Kidney epithelial cell (primary cell): ENCODE data around the gene VEZF1. TPM values are rescaled to one million over a fixed set of nuclear protein-coding genes. Genes with fewer than 3 reads are reported as not detected.
"Not testable (repeated sequence)": the region's sequence is repeated elsewhere in the genome, so short reads cannot be mapped to it uniquely, and the experiment has no call there.

ENCODE experiments used
- DNase-seq: peaks from one replicate; pipeline ENCODE4 v3.0.0-alpha.2; 2010; ENCODE audit warnings: low read depth
- H3K27me3 ChIP-seq: 2 replicates; pipeline ENCODE4 v1.6.0; 2011; ENCODE audit warnings: low read length; ENCODE audit not compliant: control insufficient read depth, insufficient read depth
- H3K36me3 ChIP-seq: 2 replicates; pipeline ENCODE4 v1.5.1; 2011; ENCODE audit warnings: low read length; ENCODE audit not compliant: control insufficient read depth, insufficient read depth
- H3K4me3 ChIP-seq: 2 replicates; pipeline ENCODE4 v1.5.1; 2011; ENCODE audit warnings: low read depth, mild to moderate bottlenecking, control low read depth, low read length
- CTCF ChIP-seq: IDR thresholded peaks from 2 replicates; pipeline ENCODE4 v1.5.1; 2011; ENCODE audit warnings: mild to moderate bottlenecking, moderate library complexity, low read length, control low read depth, inconsistent platforms; ENCODE audit not compliant: insufficient read depth, poor library complexity, severe bottlenecking
- total RNA-seq: library from RNA; depleted of rRNA; stranded (reverse); fragments of >200 nt; gene quantifications from 2 replicates; pipeline ENCODE4 v1.2.3, GENCODE V29; 2015

The VEZF1 gene
- total RNA-seq, 1 donor from 2014 or later = 78.3 TPM

DNA sequence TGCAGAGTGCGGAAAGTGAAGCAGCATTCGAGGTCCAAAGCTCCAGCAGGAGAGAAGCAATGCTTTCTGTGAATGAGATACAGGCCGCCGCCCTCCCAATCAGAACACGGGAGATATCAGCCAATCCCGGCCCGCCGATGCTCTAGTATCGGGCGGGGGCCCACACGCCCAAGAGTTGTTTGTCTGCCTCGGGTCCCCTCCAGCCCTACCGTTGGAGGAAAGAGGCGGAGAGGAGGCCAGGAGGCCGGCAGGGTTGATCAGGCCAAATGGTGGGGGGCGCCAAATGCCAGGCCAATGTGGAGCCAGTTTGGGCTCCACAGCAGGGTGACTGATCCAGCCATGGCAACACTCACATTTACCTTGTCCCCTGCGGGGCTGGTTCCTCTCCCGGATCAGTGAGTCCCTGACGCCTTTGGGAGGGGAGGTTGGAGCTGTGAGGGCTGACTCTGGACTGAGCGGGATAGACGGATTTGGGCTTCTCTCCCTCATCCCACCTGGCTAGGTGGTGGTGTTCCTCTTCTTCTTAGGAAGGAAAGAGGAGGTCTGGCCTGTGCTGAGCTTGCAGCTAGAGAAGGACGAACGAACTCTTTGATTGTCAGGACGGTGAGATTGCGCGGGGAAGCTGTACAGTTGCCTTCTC, 22.4 kb downstream of the VEZF1 start:
- DNase-seq = no peak
- Histone ChIP-seq H3K27me3 (no peaks in the 10 kb centered on the region), H3K4me3 (no peak overlapping the region), H3K36me3 (no peaks in the 10 kb centered on the region)
- TF ChIP-seq CTCF = no peak

- TF ChIP-seq CTCF = no peak
Observed at GRCh38 chr17:57963149-57963511, 24.9 kb downstream of the VEZF1 start.

GRCh38 chr17:57962279-57963148, 25.5 kb downstream of the VEZF1 start:
- no peaks in the 10 kb centered on the region for H3K36me3 ChIP-seq
- no peaks in the 10 kb centered on the region for H3K27me3 ChIP-seq
- no peak for TF ChIP-seq CTCF
- DNase-seq = no peak
- no peak overlapping the region for H3K4me3 ChIP-seq

More at GRCh38 chr17:57963149-57963511, 24.9 kb downstream of the VEZF1 start:
- Histone ChIP-seq H3K27me3 (no peaks in the 10 kb centered on the region), H3K4me3 (no peak overlapping the region), H3K36me3 (no peaks in the 10 kb centered on the region)
- DNase-seq = no peak

GRCh38 chr17:57959929-57960328, 28.1 kb downstream of the VEZF1 start:
- Histone ChIP-seq H3K4me3 (no peak overlapping the region), H3K36me3 (no peaks in the 10 kb centered on the region), H3K27me3 (no peaks in the 10 kb centered on the region)
- DNase-seq = no peak
- TF ChIP-seq CTCF = no peak

DNA sequence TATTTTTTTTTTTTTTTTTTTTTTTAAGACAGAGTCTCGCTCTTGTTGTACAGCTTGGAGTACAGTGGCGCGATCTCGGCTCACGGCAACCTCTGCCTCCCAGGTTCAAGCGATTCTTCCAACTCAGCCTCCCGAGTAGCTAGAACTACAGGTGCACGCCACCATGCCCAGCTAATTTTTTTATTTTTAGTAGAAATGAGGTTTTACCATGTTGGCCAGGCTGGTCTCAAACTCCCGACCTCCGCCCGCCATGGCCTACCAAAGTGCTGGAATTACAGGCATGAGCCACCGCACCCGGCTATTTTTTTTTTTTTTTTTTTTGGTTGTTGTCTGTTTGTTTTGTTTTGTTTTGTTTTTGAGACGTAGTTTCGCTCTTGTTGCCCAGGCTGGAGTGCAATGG, 29.7 kb downstream of the VEZF1 start:
- not testable (repeated sequence) for H3K27me3 ChIP-seq, H3K36me3 ChIP-seq, DNase-seq, H3K4me3 ChIP-seq

- H3K36me3 ChIP-seq = no peaks in the 10 kb centered on the region
- no peak for TF ChIP-seq CTCF
- no peak for DNase-seq
- H3K4me3 ChIP-seq = no peak overlapping the region
- H3K27me3 ChIP-seq = no peaks in the 10 kb centered on the region
Observed at GRCh38 chr17:57957886-57958285, 30.2 kb downstream of the VEZF1 start.
